GM12878 (cell line): ENCODE results near the gene MLST8. TPM values are rescaled to one million over a fixed set of nuclear protein-coding genes. Genes with fewer than 3 reads are reported as not detected.

ENCODE experiments used
- BCL3 ChIP-seq: IDR thresholded peaks from 2 replicates; pipeline ENCODE4 v1.6.1; 2011; ENCODE audit warnings: borderline replicate concordance, low read depth, mild to moderate bottlenecking, moderate library complexity, low read length; ENCODE audit not compliant: insufficient read depth, poor library complexity, severe bottlenecking
- E2F4 ChIP-seq: IDR thresholded peaks from 2 replicates; pipeline ENCODE4 v1.6.1; 2012; ENCODE audit warnings: low read depth, low read length, improper control_type of control experiment
- EZH2 ChIP-seq: IDR thresholded peaks from 2 replicates; pipeline ENCODE4 v1.6.1; 2012; ENCODE audit warnings: low read depth, mild to moderate bottlenecking, control low read depth, inconsistent platforms, low read length, borderline replicate concordance; ENCODE audit not compliant: control insufficient read depth
- FOXK2 ChIP-seq: fragments of 450-650 bp; IDR thresholded peaks from 2 replicates; pipeline ENCODE4 v1.6.1; 2017; ENCODE audit warnings: mild to moderate bottlenecking, moderate library complexity
- NBN ChIP-seq: fragments of 450-650 bp; IDR thresholded peaks from 2 replicates; pipeline ENCODE4 v1.6.1; 2016
- NFYA ChIP-seq: IDR thresholded peaks from 2 replicates; pipeline ENCODE4 v1.6.1; 2011; ENCODE audit warnings: low read depth, mild to moderate bottlenecking, low read length, improper control_type of control experiment, borderline replicate concordance
- TCF3 ChIP-seq: IDR thresholded peaks from 2 replicates; pipeline ENCODE4 v1.6.1; 2012; ENCODE audit warnings: low read depth, mild to moderate bottlenecking, low read length, borderline replicate concordance; ENCODE audit not compliant: insufficient read depth
- TCF7 ChIP-seq: IDR thresholded peaks from 2 replicates; pipeline ENCODE4 v1.6.1; 2014; ENCODE audit warnings: antibody characterized with exemption, borderline replicate concordance
- ZBTB4 ChIP-seq: fragments of 450-650 bp; formaldehyde crosslinking; IDR thresholded peaks from 2 replicates; pipeline ENCODE4 v1.4.0; 2022; ENCODE audit warnings: mild to moderate bottlenecking, moderate library complexity
- polyA plus RNA-seq, 11 experiments: library from polyadenylated mRNA; depleted of rRNA in 4 of 11; unstranded in 6 of 11; stranded (reverse) in 5 of 11; fragments of >200 nt; fragmentation: Nextera tagmentation in 4 of 11; fragmentation: Illumina TruSeq in 1 of 11; extraction: Ambion mirVana in 4 of 11; extraction: Trizol in 1 of 11; gene quantifications; 1 replicate in 1 of 11; 2 replicates in 10 of 11; pipeline versions ENCODE4 v1.2.1 to v1.2.3, GENCODE V29; 2011 to 2016; ENCODE audit warnings: inconsistent platforms in 2 of 11, missing spikeins in 2 of 11, low read depth in 1 of 11
- total RNA-seq, 4 experiments: library from RNA; depleted of rRNA in 3 of 4; stranded (reverse); fragments of >200 nt in 3 of 4; fragmentation: Illumina TruSeq in 1 of 4; extraction: Trizol in 1 of 4; gene quantifications; 2 replicates each; pipeline versions ENCODE4 v1.2.1 to v1.2.3, GENCODE V29; 2013 to 2021

The MLST8 gene
- total and polyA plus RNA-seq, 10 of the 15 experiments (the other 5 are each of a cell fraction or from before 2014, with no cell fraction given) = 1.0 to 114 (median 64.2) TPM

GRCh38 chr16:2156849-2157224 lies 48.4 kb upstream of the MLST8 start (continued):
- TF ChIP-seq TCF3 (no peak), BCL3 (no peak), TCF7 (no peak), FOXK2 (no peak), NFYA (no peak), EZH2 (no peak), ZBTB4 (no peak), E2F4 (no peak), NBN (no peak)
